GM08714 (cell line): ENCODE results near the gene TSHZ1.
"Not testable (repeated sequence)": the region's sequence is repeated elsewhere in the genome, so short reads cannot be mapped to it uniquely, and the experiment has no call there.

Source experiments
- H3K4me3 ChIP-seq: fragments of 200-500 bp; sonication (Bioruptor generic); 2 replicates; pipeline ENCODE4 v1.5.1; 2014; ENCODE audit warnings: mild to moderate bottlenecking, low read length, inconsistent platforms
- ZNF274 ChIP-seq: IDR thresholded peaks from 2 replicates; pipeline ENCODE4 v1.6.1; 2012; ENCODE audit warnings: mild to moderate bottlenecking, low read depth, low read length

Gene TSHZ1

GRCh38 chr18:75317300-75317699 is 106.7 kb downstream of the TSHZ1 start:
- no peak for TF ChIP-seq ZNF274
- no peak overlapping the region for H3K4me3 ChIP-seq

- H3K4me3 ChIP-seq = no peak overlapping the region
- TF ChIP-seq ZNF274 = no peak
Measured at GRCh38 chr18:75317703-75318102, 107.1 kb downstream of the TSHZ1 start.

- TF ChIP-seq ZNF274 = no peak
- no peak overlapping the region for H3K4me3 ChIP-seq
Measured at GRCh38 chr18:75319905-75320304, 109.3 kb downstream of the TSHZ1 start.

GRCh38 chr18:75320506-75320905 is 109.9 kb downstream of the TSHZ1 start:
- H3K4me3 ChIP-seq = no peak overlapping the region
- TF ChIP-seq ZNF274 = no peak

GRCh38 chr18:75321431-75321830 is 110.8 kb downstream of the TSHZ1 start:
- no peak overlapping the region for H3K4me3 ChIP-seq
- TF ChIP-seq ZNF274 = no peak

GRCh38 chr18:75322206-75322605 is 111.6 kb downstream of the TSHZ1 start:
- no peak for TF ChIP-seq ZNF274
- H3K4me3 ChIP-seq = no peak overlapping the region

GRCh38 chr18:75323821-75324585 is 113.4 kb downstream of the TSHZ1 start:
- no peak for TF ChIP-seq ZNF274
- H3K4me3 ChIP-seq = no peak overlapping the region

- TF ChIP-seq ZNF274 = no peak
- no peak overlapping the region for H3K4me3 ChIP-seq
Measured at GRCh38 chr18:75324686-75325257, 114.2 kb downstream of the TSHZ1 start.

- H3K4me3 ChIP-seq = not testable (repeated sequence)
Measured at GRCh38 chr18:75329753-75330152, 119.2 kb downstream of the TSHZ1 start.

- H3K4me3 ChIP-seq = no peak overlapping the region
- no peak for TF ChIP-seq ZNF274
Measured at GRCh38 chr18:75330308-75330707, 119.7 kb downstream of the TSHZ1 start.

- TF ChIP-seq ZNF274 = no peak
Measured at GRCh38 chr18:75334869-75335268, 124.3 kb downstream of the TSHZ1 start.

GRCh38 chr18:75335511-75335910 is 124.9 kb downstream of the TSHZ1 start:
- no peak overlapping the region for H3K4me3 ChIP-seq
- TF ChIP-seq ZNF274 = no peak

More at GRCh38 chr18:75334869-75335268, 124.3 kb downstream of the TSHZ1 start:
- no peak overlapping the region for H3K4me3 ChIP-seq

- no peak overlapping the region for H3K4me3 ChIP-seq
- no peak for TF ChIP-seq ZNF274
Measured at GRCh38 chr18:75336767-75337166, 126.2 kb downstream of the TSHZ1 start.

- no peak overlapping the region for H3K4me3 ChIP-seq
- no peak for TF ChIP-seq ZNF274
Measured at GRCh38 chr18:75337348-75337747, 126.8 kb downstream of the TSHZ1 start.

GRCh38 chr18:75338631-75339030 is 128.0 kb downstream of the TSHZ1 start:
- TF ChIP-seq ZNF274 = no peak
- H3K4me3 ChIP-seq = no peak overlapping the region
